Suprapubic skin (tissue), 4 donors: ENCODE results near the gene ZBTB14. TPM values are rescaled to one million over a fixed set of nuclear protein-coding genes. Genes with fewer than 3 reads are reported as not detected.

Source experiments
- DNase-seq, 2 donors: peaks; one replicate each; pipeline ENCODE4 v3.0.0-alpha.2; 2019; ENCODE audit warnings: low spot score in 2 of 2
- H3K27ac ChIP-seq: fragments of 200-600 bp; sonication (generic); one replicate; pipeline ENCODE4 v1.5.1; 2019
- H3K27me3 ChIP-seq: fragments of 200-600 bp; sonication (generic); one replicate; pipeline ENCODE4 v1.5.1; 2019
- H3K36me3 ChIP-seq: fragments of 200-600 bp; sonication (generic); one replicate; pipeline ENCODE4 v1.5.1; 2019
- H3K4me1 ChIP-seq: fragments of 200-600 bp; sonication (generic); one replicate; pipeline ENCODE4 v1.5.1; 2019
- H3K4me3 ChIP-seq: fragments of 200-600 bp; sonication (generic); one replicate; pipeline ENCODE4 v1.5.1; 2019; ENCODE audit warnings: mild to moderate bottlenecking
- H3K9me3 ChIP-seq: fragments of 200-600 bp; sonication (generic); one replicate; pipeline ENCODE4 v1.5.1; 2019
- EP300 ChIP-seq: sonication (generic); formaldehyde crosslinking; IDR thresholded peaks from one replicate; pipeline ENCODE4 v1.6.1; 2017; ENCODE audit warnings: antibody characterized with exemption
- POLR2A ChIP-seq, 2 donors: fragments of 450-650 bp; IDR thresholded peaks; one replicate each; pipeline ENCODE4 v1.6.1; 2017; ENCODE audit warnings: antibody characterized with exemption in 2 of 2, mild to moderate bottlenecking in 2 of 2, moderate library complexity in 2 of 2
- POLR2AphosphoS5 ChIP-seq, 3 donors: sonication (generic); formaldehyde crosslinking; IDR thresholded peaks; one replicate each; pipeline ENCODE4 v1.6.1; 2017; ENCODE audit warnings: antibody characterized with exemption in 3 of 3
- WGBS: methylation state at CpG from one replicate; pipeline ENCODE4 v1.1.5; 2018; 5-methylcytosine and 5-hydroxymethylcytosine counted together
- total RNA-seq, 4 donors: library from RNA; depleted of rRNA; stranded (reverse); fragments of >200 nt; gene quantifications; one replicate each; pipeline ENCODE4 v1.1.0, GENCODE V29; 2016
- TF ChIP-seq, protein P1 (sequence below), 2 donors: fragments of 200-600 bp in 1 of 2; fragments of 450-650 bp in 1 of 2; sonication (generic) in 1 of 2; IDR thresholded peaks; one replicate each; pipeline ENCODE4 v1.5.1; 2016 to 2019; ENCODE audit warnings: antibody characterized with exemption in 2 of 2, mild to moderate bottlenecking in 1 of 2, moderate library complexity in 1 of 2

The ZBTB14 gene
- total RNA-seq, 4 donors from 2014 or later: 11.0 to 19.8 (median 16.4) TPM

DNA sequence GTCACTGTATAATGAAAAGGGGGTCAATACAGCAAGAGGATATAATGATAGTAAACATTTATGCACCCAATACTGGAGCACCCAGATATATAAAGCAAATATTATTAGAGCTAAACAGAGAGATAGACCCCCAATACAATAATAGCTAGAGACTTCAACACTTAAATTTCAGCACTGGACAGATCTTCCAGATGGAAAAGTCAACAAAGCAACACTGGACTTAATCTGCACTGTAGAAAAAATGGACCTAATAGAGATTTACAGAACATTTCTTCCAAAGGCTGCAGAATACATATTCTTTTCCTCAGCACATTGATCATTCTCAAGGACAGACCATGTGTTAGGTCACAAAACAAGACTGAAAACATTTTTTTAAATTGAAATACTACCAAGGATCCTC, 26.7 kb downstream of the ZBTB14 start:
- H3K36me3 ChIP-seq: no peaks in the 10 kb centered on the region
- no peaks in the 10 kb centered on the region for H3K27me3 ChIP-seq
- no peak overlapping the region for H3K4me3 ChIP-seq
- H3K9me3 ChIP-seq: peaks cover 13% of the 10 kb centered on the region
- H3K4me1 ChIP-seq: no peaks in the 10 kb centered on the region
- TF ChIP-seq POLR2AphosphoS5 (IDR thresholded peaks at IDR 0.05): no peak
- no peak for DNase-seq
- no peak overlapping the region for H3K27ac ChIP-seq

DNA sequence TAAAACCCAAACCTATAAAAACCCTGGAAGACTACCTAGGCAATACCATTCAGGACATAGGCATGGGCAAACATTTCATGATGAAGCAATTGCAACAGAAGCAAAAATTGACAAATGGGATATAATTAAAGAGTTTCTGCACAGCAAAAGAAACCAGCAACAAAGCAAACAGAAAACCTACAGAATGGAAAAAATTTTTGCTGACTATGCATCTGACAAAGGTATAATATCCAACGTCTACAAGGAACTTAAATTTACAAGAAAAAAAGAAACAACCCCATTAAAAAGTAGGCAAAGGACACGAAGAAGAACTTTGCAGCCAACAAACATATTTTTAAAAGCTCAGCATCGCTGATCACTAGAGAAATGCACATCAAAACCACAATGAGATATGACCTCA, 28.8 kb downstream of the ZBTB14 start:
- 83% methylated on average over 3 of the region's 3 CpGs for WGBS
- Histone ChIP-seq H3K4me3 (no peak overlapping the region), H3K4me1 (no peaks in the 10 kb centered on the region), H3K27ac (no peak overlapping the region), H3K27me3 (no peaks in the 10 kb centered on the region), H3K36me3 (no peaks in the 10 kb centered on the region), H3K9me3 (peaks cover 8% of the 10 kb centered on the region)
- DNase-seq: no peak
- TF ChIP-seq POLR2A (IDR thresholded peaks at IDR 0.05) (no peak), EP300 (no peak), POLR2AphosphoS5 (IDR thresholded peaks at IDR 0.05) (no peak)
- TF ChIP-seq, protein P1, sequence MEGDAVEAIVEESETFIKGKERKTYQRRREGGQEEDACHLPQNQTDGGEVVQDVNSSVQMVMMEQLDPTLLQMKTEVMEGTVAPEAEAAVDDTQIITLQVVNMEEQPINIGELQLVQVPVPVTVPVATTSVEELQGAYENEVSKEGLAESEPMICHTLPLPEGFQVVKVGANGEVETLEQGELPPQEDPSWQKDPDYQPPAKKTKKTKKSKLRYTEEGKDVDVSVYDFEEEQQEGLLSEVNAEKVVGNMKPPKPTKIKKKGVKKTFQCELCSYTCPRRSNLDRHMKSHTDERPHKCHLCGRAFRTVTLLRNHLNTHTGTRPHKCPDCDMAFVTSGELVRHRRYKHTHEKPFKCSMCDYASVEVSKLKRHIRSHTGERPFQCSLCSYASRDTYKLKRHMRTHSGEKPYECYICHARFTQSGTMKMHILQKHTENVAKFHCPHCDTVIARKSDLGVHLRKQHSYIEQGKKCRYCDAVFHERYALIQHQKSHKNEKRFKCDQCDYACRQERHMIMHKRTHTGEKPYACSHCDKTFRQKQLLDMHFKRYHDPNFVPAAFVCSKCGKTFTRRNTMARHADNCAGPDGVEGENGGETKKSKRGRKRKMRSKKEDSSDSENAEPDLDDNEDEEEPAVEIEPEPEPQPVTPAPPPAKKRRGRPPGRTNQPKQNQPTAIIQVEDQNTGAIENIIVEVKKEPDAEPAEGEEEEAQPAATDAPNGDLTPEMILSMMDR (IDR thresholded peaks at IDR 0.05): no peak

GRCh38 chr18:5253910-5254309, 41.6 kb downstream of the ZBTB14 start:
- 55% methylated on average over 2 of the region's 2 CpGs for WGBS

GRCh38 chr18:5251117-5251516, 44.4 kb downstream of the ZBTB14 start:
- 79% methylated on average over 6 of the region's 6 CpGs for WGBS
- H3K27ac ChIP-seq: no peak overlapping the region

More at GRCh38 chr18:5253910-5254309, 41.6 kb downstream of the ZBTB14 start:
- Histone ChIP-seq H3K9me3 (no peaks in the 10 kb centered on the region), H3K4me3 (no peak overlapping the region), H3K4me1 (no peaks in the 10 kb centered on the region), H3K27ac (no peak overlapping the region), H3K27me3 (no peaks in the 10 kb centered on the region), H3K36me3 (no peaks in the 10 kb centered on the region)
- DNase-seq: no peak
- TF ChIP-seq POLR2A (IDR thresholded peaks at IDR 0.05) (no peak), EP300 (no peak), POLR2AphosphoS5 (IDR thresholded peaks at IDR 0.05) (no peak)

GRCh38 chr18:5250603-5251002, 44.9 kb downstream of the ZBTB14 start:
- no peaks in the 10 kb centered on the region for H3K9me3 ChIP-seq
- DNase-seq: no peak
- H3K4me3 ChIP-seq: no peak overlapping the region
- H3K27ac ChIP-seq: no peak overlapping the region
- H3K4me1 ChIP-seq: no peaks in the 10 kb centered on the region
- H3K36me3 ChIP-seq: no peaks in the 10 kb centered on the region
- TF ChIP-seq, protein P1 (IDR thresholded peaks at IDR 0.05): no peak
- no peak for TF ChIP-seq EP300
- no peak for TF ChIP-seq POLR2AphosphoS5 (IDR thresholded peaks at IDR 0.05)
- TF ChIP-seq POLR2A (IDR thresholded peaks at IDR 0.05): no peak
- H3K27me3 ChIP-seq: no peaks in the 10 kb centered on the region

More at GRCh38 chr18:5251117-5251516, 44.4 kb downstream of the ZBTB14 start:
- no peak overlapping the region for H3K4me3 ChIP-seq
- H3K36me3 ChIP-seq: no peaks in the 10 kb centered on the region
- no peak for DNase-seq
- H3K9me3 ChIP-seq: no peaks in the 10 kb centered on the region
- TF ChIP-seq POLR2AphosphoS5 (IDR thresholded peaks at IDR 0.05) (no peak), EP300 (no peak), POLR2A (IDR thresholded peaks at IDR 0.05) (no peak)
- TF ChIP-seq, protein P1 (IDR thresholded peaks at IDR 0.05): no peak
- H3K4me1 ChIP-seq: no peaks in the 10 kb centered on the region
- H3K27me3 ChIP-seq: no peaks in the 10 kb centered on the region

GRCh38 chr18:5244941-5245340, 50.6 kb downstream of the ZBTB14 start:
- peaks cover 23% of the 10 kb centered on the region for H3K36me3 ChIP-seq
- no peak overlapping the region for H3K27ac ChIP-seq
- H3K27me3 ChIP-seq: no peaks in the 10 kb centered on the region
- peaks cover under 1% of the 10 kb centered on the region for H3K4me1 ChIP-seq
- no peak for DNase-seq
- TF ChIP-seq, protein P1 (IDR thresholded peaks at IDR 0.05): no peak
- TF ChIP-seq POLR2AphosphoS5 (IDR thresholded peaks at IDR 0.05): no peak
- no peak for TF ChIP-seq EP300
- no peak for TF ChIP-seq POLR2A (IDR thresholded peaks at IDR 0.05)
- H3K4me3 ChIP-seq: no peak overlapping the region
- H3K9me3 ChIP-seq: no peaks in the 10 kb centered on the region
